Endothelial cell of hepatic sinusoid (primary cell): ENCODE data around the gene BACE1.

Source experiments
- in situ Hi-C: cut with HindIII; loops from 2 replicates; pipeline ENCODE4 v1.10.0; 2017; ENCODE audit warnings: low sequenced_read_pairs

BACE1 gene

GRCh38 chr11:117313091-117313490 is 3.0 kb downstream of the BACE1 start:
- in situ Hi-C loops = no loop called here

DNA sequence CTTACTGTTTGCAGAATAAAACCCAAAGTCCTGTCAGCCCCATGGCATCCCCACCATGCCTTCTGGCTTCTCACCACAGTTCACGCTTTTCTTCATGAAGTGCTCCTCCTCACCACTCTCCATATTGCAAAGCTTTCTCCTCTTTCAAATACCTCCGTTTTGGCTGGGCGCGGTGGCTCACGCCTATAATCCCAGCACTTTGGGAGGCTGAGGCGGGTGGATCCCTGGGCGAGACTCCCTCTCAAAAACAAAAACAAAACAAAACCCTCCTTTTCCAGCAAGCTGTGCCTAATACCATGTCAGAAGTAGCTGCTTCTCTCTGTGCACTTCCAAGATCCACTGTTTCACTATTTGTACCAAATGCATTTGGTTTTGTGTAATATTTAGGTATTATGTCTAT is 6.7 kb downstream of the BACE1 start:
- in situ Hi-C loops = no loop called here

- in situ Hi-C loops = no loop called here
Measured at GRCh38 chr11:117305145-117305544, 10.9 kb downstream of the BACE1 start.

DNA sequence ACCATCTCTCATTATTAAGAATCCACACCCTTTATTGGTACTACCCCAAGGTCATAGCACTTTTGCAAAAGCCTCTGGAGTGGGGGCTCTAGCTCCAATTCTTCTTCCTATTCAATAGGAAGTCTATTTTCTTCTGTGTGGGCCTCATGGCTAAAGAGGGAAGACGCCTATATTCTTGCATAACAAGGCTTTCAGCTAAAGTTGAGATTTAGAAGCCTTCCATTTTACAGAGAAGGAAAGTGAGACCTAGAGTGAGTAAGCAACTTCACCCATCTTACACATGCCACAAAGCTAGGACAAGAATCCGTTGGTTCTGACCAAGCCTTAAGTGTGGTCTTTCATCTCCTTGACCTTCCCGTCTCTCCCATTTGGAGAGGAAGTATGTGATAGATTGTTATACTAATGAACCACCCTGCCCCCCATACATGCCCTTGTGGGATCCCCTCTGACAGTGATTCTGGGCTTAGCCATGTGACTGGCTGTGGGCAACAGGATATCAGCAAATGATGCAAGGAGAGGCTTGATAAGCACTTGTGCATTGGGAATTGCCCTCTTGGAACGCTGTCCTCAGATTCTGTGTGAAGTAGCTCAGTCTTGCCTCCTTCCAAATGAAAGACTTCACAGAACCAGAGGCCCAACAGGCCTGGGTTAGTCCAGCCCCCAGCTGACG is 12.3 kb downstream of the BACE1 start:
- in situ Hi-C loops = no loop called here

- in situ Hi-C loops = no loop called here
Measured at GRCh38 chr11:117303101-117303500, 13.0 kb downstream of the BACE1 start.

GRCh38 chr11:117302228-117302627 is 13.8 kb downstream of the BACE1 start:
- in situ Hi-C loops = no loop called here

DNA sequence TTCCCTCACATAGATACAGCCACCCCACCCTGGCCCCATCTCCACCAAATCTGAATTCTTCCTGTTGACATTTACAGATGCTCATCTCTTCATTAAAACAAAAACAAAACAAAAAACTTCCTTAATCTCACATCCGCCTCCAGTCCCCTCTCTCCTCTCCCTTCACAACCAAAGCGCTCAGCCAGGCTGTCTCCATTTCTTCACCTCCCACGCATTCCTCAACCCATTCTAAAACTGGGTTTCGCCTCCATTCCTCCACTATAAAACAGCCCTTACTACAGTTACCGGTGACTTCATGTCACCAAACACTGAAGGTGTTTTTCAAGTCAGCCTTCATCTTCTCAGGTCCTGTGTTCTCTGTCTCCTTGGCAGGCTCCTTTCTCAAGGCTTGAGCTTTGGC is 15.3 kb downstream of the BACE1 start:
- in situ Hi-C loops = no loop called here

GRCh38 chr11:117300283-117300663 is 15.8 kb downstream of the BACE1 start:
- in situ Hi-C loops = no loop called here

- in situ Hi-C loops = no loop called here
Measured at GRCh38 chr11:117299351-117300282, 16.4 kb downstream of the BACE1 start.

DNA sequence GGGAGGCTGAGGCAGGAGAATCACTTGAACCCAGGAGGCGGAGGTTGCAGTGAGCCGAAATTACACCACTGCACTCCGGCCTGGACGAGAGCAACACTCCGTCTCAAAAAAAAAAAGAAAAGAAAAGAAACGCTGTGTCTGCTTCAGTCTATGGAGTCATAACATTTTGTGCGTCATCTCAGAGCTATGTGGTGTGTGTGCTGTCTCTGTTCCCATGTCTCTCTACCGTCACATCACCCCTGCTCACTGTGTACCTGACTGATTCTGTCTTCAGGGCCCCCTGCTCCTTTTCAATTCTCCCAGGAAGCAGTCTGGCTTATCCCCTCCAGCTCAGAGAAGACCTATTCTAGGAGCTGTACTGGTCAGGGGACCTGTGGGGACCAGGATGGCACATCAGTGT is 17.9 kb downstream of the BACE1 start:
- in situ Hi-C loops = no loop called here

GRCh38 chr11:117296881-117297280 is 19.2 kb downstream of the BACE1 start:
- in situ Hi-C loops = no loop called here

DNA sequence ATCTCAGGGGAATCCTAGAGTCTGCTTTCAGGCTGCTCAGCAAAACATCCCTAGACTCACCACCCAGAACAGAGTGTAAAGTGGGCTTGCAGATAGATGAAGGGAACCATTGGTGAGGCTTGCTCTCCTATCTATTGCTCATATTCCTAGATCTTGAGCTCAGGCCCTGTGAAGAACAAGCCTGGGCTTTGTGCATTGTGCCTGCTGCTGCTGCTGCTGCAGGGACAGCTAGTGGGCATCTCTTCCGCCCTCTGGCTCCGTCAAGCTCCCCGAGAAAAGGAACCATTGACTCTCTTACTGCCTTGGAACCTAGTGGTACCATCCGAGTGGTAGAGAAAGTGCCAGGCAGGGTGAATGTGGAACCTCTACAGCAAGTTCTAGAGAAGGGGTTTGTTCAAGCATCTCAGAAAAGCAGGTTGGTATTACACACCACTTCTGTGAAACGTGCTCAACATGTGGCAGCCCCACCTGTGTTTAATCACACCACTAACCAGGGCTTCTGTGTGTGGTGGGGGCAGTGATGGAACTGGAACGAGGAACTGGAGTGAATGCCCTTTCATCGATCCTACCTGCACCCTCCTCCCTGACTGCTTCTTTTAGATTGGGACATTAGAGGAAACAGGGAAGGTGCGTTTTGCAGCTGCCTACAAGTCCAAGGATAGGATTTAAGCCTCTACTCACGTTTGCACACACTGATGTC is 20.5 kb downstream of the BACE1 start:
- in situ Hi-C loops = no loop called here

- in situ Hi-C loops = no loop called here
Measured at GRCh38 chr11:117292616-117293015, 23.4 kb downstream of the BACE1 start.

DNA sequence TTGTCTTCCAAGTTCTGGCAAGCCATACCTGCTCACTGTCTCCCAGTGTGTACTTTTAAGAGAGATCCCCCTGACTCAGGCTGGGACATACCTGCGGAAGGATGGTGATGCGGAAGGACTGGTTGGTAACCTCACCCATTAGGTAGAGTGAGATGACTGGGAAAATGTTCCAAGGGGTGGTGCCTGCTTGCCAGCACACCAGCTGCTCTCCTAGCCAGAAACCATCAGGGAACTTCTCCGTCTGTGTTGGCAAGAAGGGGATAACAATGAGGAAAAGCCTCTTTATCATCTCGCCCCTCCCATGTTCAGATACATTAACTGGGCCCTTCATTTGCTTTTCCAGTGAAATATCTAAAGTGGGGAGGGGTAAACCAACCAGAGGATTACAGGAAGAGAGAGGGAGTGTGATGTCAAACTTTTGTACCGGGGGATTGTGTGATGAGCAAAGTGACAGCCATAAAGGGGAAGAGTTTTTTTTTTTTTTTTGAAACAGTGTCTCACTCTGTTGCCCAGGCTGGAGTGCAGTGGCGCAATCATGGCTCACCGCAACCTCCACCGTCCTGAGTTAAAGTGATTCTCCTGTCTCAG is 25.2 kb downstream of the BACE1 start, which contains the start of gene BACE1-AS:
Gene BACE1-AS, plus strand, starts transcription at position 538 of the 588 bp plus-strand sequence.
- in situ Hi-C loops = no loop called here

DNA sequence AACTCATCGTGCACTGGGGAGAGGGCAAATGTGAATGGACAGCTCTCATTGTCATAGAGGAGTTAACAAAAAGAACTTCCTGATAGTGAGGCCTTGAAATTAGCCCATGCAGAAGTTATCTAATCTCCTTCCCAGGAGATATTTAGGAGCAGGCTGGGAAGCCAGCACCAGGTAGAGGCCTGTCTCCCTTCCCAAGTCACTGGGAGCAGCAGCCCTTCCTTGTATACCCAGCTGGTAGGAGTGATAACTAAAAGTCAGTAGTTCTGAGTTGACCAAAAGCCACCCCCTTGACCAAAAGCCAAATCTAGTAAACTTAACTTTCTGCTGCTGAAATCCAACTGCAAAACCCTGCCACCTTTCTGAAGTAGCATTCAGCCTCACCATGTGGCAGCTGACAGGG is 26.3 kb downstream of the BACE1 start:
- in situ Hi-C loops = loop anchor here (5.0 kb wide), 1 partner anchor 47 kb away; no protein-coding TSS in a partner anchor

DNA sequence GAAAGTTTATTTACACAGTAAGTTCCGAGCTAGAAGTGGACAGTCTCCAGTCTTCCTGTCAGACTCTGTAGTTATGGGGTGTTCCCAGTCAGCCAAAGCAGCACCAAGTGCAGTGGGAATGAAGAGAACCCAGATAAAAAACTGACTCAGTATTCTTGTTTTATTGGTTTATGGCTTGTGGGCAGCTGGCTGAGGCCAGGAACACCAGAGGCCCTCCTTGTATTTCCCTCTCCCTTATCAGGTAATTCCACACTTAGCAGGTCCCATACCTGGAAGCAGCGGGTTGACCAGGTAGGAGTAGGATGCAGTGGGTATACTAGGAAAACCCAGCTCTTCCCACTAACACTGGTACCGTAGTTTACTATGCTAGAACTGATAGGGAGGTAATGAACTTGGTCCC is 28.4 kb downstream of the BACE1 start:
- in situ Hi-C loops = loop anchor here (5.0 kb wide), 1 partner anchor 45 kb away; no protein-coding TSS in a partner anchor

DNA sequence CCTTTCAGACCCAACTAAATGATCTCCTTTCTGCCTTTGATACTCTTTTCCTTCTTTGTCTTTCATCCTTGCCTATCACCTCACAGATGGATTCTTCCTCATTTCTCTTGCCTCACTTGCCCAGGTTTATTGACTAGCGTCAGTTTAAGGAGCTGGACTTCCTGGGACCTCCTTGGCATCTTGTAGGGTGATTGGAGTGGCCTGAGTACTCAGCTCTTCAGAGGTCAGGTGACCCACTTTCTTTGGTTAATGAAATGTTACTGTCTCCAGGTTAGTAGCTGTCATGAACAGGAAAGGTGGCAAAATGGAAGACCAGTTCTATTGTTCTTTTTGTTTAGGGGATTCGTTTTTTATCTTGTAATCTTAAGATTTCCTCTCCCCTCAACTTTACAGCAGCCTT is 29.5 kb downstream of the BACE1 start:
- in situ Hi-C loops = loop anchor here (5.0 kb wide), 1 partner anchor 44 kb away; no protein-coding TSS in a partner anchor

DNA sequence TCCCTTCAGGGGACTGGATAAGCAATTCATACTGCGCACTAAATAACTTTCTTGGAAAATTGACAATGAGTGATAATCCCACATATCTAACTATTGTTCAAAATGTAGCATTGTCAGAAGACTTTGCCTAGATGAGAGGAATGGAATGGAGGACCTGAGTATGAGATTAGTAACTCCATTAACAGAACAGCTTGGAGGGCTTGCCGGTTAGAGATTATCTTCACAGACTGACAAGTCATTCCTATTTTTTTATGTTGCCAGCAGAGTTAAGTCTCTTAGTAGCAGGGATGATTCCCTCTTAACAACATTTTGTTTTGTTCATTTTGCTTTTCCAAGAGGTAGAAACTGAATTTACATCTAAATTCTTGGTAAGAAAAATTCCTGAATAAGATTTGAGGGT is 32.0 kb downstream of the BACE1 start:
- in situ Hi-C loops = no loop called here

- in situ Hi-C loops = no loop called here
Measured at GRCh38 chr11:117282956-117283355, 33.1 kb downstream of the BACE1 start.

- in situ Hi-C loops = no loop called here
Measured at GRCh38 chr11:117281869-117282268, 34.2 kb downstream of the BACE1 start.

- in situ Hi-C loops = no loop called here
Measured at GRCh38 chr11:117281159-117281558, 34.9 kb downstream of the BACE1 start.
